ENCODE data around the gene GNPTAB.

DNA sequence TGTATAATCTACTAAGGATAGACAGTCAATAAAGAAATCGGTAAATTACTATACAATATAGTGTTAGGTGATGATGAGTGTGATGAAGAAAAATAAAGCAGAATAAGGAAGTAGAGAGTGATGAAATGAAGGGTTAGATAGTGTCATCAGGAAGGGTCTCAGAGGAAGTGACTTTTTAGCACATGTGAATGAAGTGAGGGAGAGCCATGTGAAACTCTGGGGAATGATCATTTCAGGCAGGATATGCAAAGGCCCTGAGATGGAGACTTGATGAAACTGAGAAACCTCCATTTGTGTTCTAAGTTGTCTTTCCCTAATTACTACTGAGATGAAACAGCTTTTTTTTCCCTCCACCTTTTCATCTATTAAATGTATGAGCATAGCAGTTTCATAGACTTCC lies 19.4 kb upstream of the GNPTAB start:
- no peak for TF ChIP-seq POLR2A (IDR thresholded peaks at IDR 0.05)
- TF ChIP-seq, protein P1, sequence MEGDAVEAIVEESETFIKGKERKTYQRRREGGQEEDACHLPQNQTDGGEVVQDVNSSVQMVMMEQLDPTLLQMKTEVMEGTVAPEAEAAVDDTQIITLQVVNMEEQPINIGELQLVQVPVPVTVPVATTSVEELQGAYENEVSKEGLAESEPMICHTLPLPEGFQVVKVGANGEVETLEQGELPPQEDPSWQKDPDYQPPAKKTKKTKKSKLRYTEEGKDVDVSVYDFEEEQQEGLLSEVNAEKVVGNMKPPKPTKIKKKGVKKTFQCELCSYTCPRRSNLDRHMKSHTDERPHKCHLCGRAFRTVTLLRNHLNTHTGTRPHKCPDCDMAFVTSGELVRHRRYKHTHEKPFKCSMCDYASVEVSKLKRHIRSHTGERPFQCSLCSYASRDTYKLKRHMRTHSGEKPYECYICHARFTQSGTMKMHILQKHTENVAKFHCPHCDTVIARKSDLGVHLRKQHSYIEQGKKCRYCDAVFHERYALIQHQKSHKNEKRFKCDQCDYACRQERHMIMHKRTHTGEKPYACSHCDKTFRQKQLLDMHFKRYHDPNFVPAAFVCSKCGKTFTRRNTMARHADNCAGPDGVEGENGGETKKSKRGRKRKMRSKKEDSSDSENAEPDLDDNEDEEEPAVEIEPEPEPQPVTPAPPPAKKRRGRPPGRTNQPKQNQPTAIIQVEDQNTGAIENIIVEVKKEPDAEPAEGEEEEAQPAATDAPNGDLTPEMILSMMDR (IDR thresholded peaks at IDR 0.05): no peak
